PC-9 (cell line): Measurements from ENCODE around the gene BAK1. TPM values are rescaled to one million over a fixed set of nuclear protein-coding genes. Genes with fewer than 3 reads are reported as not detected.
A peak's percentile ranks its signal among the peaks of the same experiment; 100 is the strongest.
"Not testable (repeated sequence)": the region's sequence is repeated elsewhere in the genome, so short reads cannot be mapped to it uniquely, and the experiment has no call there.

Source experiments
- BruUV-seq: library from RNA; stranded (reverse); fragments of 400-500 nt; replicated peaks from 2 replicates; lab custom pipeline; 2021; lab: Mats Ljungman, UMichigan
- CTCF ChIA-PET: fragments of 300-600 bp; sonication (Branson Sonifier 250); formaldehyde crosslinking; loops from one replicate; lab custom pipeline; 2022; ENCODE audit warnings: antibody characterized with exemption; lab: Charles Lee
- POLR2A ChIA-PET: fragments of 300-600 bp; sonication (Branson Sonifier 250); formaldehyde crosslinking; loops from one replicate; lab custom pipeline; 2022; ENCODE audit warnings: antibody characterized with exemption; ENCODE audit not compliant: unreplicated experiment; lab: Charles Lee
- DNase-seq, 2 experiments: peaks; one replicate each; pipeline versions ENCODE4 v3.0.0 to v3.0.0-alpha.2; 2015 to 2022; ENCODE audit warnings: mixed read lengths in 1 of 2
- H2AFZ ChIP-seq: fragments of 200-600 bp; sonication (generic); 2 replicates; pipeline ENCODE4 v1.8.1; 2017; ENCODE audit warnings: antibody characterized with exemption
- H3F3A ChIP-seq: fragments of 200-600 bp; sonication (generic); 2 replicates; pipeline ENCODE4 v1.8.1; 2017; ENCODE audit warnings: antibody characterized with exemption, mild to moderate bottlenecking, low read depth; ENCODE audit not compliant: insufficient read depth
- H3K27ac ChIP-seq: fragments of 200-600 bp; sonication (generic); 2 replicates; pipeline ENCODE4 v1.6.1; 2016; ENCODE audit warnings: mixed run types
- H3K27me3 ChIP-seq: fragments of 200-600 bp; sonication (generic); 2 replicates; pipeline ENCODE4 v1.6.1; 2016; ENCODE audit warnings: low read depth, mixed run types; ENCODE audit not compliant: insufficient read depth
- H3K36me3 ChIP-seq: fragments of 200-600 bp; sonication (generic); 2 replicates; pipeline ENCODE4 v1.6.1; 2016; ENCODE audit warnings: low read depth, mixed run types
- H3K4me1 ChIP-seq: fragments of 200-600 bp; sonication (generic); replicated peaks from 2 replicates; pipeline ENCODE4 v1.6.1; 2016; ENCODE audit warnings: mixed run types; ENCODE audit not compliant: insufficient read depth
- H3K4me2 ChIP-seq: fragments of 200-600 bp; sonication (generic); 2 replicates; pipeline ENCODE4 v1.6.1; 2017; ENCODE audit warnings: mixed run types
- H3K4me3 ChIP-seq: fragments of 200-600 bp; sonication (generic); 2 replicates; pipeline ENCODE4 v1.6.1; 2016; ENCODE audit warnings: mixed run types
- H3K79me2 ChIP-seq: fragments of 200-600 bp; sonication (generic); 2 replicates; pipeline ENCODE4 v1.6.1; 2017; ENCODE audit warnings: low read depth, mixed run types
- H3K9me2 ChIP-seq: fragments of 200-600 bp; sonication (generic); 2 replicates; pipeline ENCODE4 v1.8.1; 2017; ENCODE audit warnings: mild to moderate bottlenecking; ENCODE audit not compliant: insufficient read depth
- H3K9me3 ChIP-seq: fragments of 200-600 bp; sonication (generic); 2 replicates; pipeline ENCODE4 v1.8.1; 2016; ENCODE audit warnings: low read depth; ENCODE audit not compliant: insufficient read depth
- H4K20me1 ChIP-seq: fragments of 200-600 bp; sonication (generic); 2 replicates; pipeline ENCODE4 v1.8.1; 2017; ENCODE audit not compliant: insufficient read depth
- EZH2 ChIP-seq: fragments of 200-600 bp; sonication (generic); IDR thresholded peaks from 2 replicates; pipeline ENCODE4 v1.8.0; 2017; ENCODE audit warnings: antibody characterized with exemption, low read depth
- intact Hi-C: fragments of 100-400 bp; cut with micrococcal nuclease; formaldehyde crosslinking; loops from one replicate; pipeline ENCODE4 v1.10.0; 2022; ENCODE audit not compliant: unreplicated experiment
- total RNA-seq: library from RNA; stranded (reverse); gene quantifications from 2 replicates; pipeline ENCODE4 v1.2.3, GENCODE V29; 2021
- TF ChIP-seq, protein P1 (sequence below): fragments of 200-600 bp; sonication (generic); conservative IDR thresholded peaks from 2 replicates; pipeline ENCODE4 v1.6.1; 2017; ENCODE audit warnings: mixed run types, antibody characterized with exemption, mild to moderate bottlenecking, moderate library complexity

Gene BAK1
- total RNA-seq, 1 experiment from 2014 or later = 28.4 TPM

DNA sequence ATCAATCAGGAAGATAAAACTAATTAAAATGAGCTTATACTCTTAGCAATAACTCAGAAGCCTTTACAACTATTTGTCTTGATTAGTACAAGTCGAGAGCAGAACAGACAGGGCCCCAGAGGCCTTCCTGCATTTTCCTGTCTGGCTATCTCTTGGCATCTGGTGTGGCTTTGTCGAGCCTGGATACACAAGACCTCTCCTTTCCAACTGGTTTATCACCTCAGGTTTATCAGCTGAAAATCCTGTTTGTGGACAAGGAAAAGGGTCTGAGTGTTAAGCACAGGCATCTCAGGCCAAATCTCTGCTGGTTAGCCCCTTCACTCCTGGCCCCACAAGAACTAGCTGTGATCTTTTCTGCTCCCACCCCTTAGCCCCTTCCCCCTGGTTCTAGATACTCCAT is 32.6 kb downstream of the BAK1 start:
- ChIA-PET CTCF (no interaction called here), POLR2A (no interaction called here)
- H3K4me1 ChIP-seq = no peaks in the 10 kb centered on the region
- no peaks in the 10 kb centered on the region for H3F3A ChIP-seq
- intact Hi-C loops = no loop called here
- no peaks in the 10 kb centered on the region for H3K9me3 ChIP-seq
- H3K4me3 ChIP-seq = no peak overlapping the region
- H3K27me3 ChIP-seq = no peaks in the 10 kb centered on the region
- no peaks in the 10 kb centered on the region for H3K36me3 ChIP-seq
- no TSS peak for BruUV-seq
- no peak for DNase-seq
- H3K79me2 ChIP-seq = no peaks in the 10 kb centered on the region
- 0 out of 2 replicates have a peak overlapping the region, but pooled peaks have one; percentile 62 for H2AFZ ChIP-seq
- TF ChIP-seq, protein P1, sequence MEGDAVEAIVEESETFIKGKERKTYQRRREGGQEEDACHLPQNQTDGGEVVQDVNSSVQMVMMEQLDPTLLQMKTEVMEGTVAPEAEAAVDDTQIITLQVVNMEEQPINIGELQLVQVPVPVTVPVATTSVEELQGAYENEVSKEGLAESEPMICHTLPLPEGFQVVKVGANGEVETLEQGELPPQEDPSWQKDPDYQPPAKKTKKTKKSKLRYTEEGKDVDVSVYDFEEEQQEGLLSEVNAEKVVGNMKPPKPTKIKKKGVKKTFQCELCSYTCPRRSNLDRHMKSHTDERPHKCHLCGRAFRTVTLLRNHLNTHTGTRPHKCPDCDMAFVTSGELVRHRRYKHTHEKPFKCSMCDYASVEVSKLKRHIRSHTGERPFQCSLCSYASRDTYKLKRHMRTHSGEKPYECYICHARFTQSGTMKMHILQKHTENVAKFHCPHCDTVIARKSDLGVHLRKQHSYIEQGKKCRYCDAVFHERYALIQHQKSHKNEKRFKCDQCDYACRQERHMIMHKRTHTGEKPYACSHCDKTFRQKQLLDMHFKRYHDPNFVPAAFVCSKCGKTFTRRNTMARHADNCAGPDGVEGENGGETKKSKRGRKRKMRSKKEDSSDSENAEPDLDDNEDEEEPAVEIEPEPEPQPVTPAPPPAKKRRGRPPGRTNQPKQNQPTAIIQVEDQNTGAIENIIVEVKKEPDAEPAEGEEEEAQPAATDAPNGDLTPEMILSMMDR = no peak
- no peak for TF ChIP-seq EZH2
- no peak overlapping the region for H3K27ac ChIP-seq
- no peak overlapping the region for H3K4me2 ChIP-seq
- no peaks in the 10 kb centered on the region for H3K9me2 ChIP-seq
- H4K20me1 ChIP-seq = no peaks in the 10 kb centered on the region

GRCh38 chr6:33546766-33547165 is 33.3 kb downstream of the BAK1 start:
- H3K79me2 ChIP-seq = no peaks in the 10 kb centered on the region
- H3K9me2 ChIP-seq = no peaks in the 10 kb centered on the region
- H3F3A ChIP-seq = no peaks in the 10 kb centered on the region
- no peaks in the 10 kb centered on the region for H3K9me3 ChIP-seq
- ChIA-PET POLR2A (no interaction called here), CTCF (no interaction called here)
- no peak overlapping the region for H2AFZ ChIP-seq
- H3K4me2 ChIP-seq = no peak overlapping the region
- BruUV-seq = no TSS peak
- TF ChIP-seq EZH2 = no peak
- TF ChIP-seq, protein P1 = no peak
- H3K4me3 ChIP-seq = no peak overlapping the region
- DNase-seq = no peak
- no peaks in the 10 kb centered on the region for H4K20me1 ChIP-seq
- H3K4me1 ChIP-seq = no peaks in the 10 kb centered on the region
- no peaks in the 10 kb centered on the region for H3K36me3 ChIP-seq
- intact Hi-C loops = no loop called here
- no peak overlapping the region for H3K27ac ChIP-seq
- no peaks in the 10 kb centered on the region for H3K27me3 ChIP-seq

DNA sequence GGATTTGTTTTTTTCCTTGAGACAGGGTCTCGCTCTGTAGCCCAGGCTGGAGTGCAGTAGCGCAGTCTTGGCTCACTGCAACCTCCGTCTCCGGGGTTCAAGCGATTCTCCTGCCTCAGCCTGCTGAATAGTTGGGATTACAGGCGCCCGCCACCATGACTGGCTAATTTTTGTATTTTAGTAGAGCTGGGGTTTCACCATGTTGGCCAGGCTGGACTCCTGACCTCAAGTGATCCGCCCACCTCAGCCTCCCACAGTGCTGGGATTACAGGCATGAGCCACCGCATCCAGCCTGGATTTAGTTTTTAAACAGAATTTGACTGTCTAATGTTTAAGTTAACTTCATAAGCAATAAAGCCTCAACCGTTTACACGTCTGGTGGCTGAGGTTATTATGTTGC is 34.8 kb downstream of the BAK1 start:
- H2AFZ ChIP-seq, H3K4me2 ChIP-seq, H3K9me3 ChIP-seq, BruUV-seq, H3K36me3 ChIP-seq, DNase-seq, H3K27ac ChIP-seq, H3K4me3 ChIP-seq, H3K27me3 ChIP-seq, H3K9me2 ChIP-seq, H4K20me1 ChIP-seq, POLR2A ChIA-PET, H3K79me2 ChIP-seq, H3K4me1 ChIP-seq, intact Hi-C loops, CTCF ChIA-PET, H3F3A ChIP-seq: not testable (repeated sequence)

DNA sequence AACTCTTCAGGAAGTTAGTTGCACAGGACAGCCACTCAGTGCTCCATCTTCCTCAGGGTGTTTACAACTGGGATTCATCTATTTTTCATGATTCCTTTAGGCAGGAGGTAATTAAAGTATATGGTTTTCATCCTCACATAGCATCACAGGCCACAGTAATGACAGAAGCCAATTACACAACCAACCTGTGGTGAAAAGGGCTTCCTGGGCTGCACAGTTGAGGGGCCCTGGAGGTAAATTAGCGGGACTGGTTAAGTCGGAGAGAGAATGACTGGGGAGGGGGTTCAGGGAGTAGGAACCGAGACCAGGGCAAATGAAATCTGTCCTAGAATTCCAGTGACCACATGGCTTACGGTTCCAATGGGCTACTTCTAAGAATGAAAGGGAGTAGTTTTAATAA is 37.0 kb downstream of the BAK1 start:
- H3K4me3 ChIP-seq = no peak overlapping the region
- no peak overlapping the region for H2AFZ ChIP-seq
- POLR2A ChIA-PET = interaction anchor here (0.6 kb wide), 1 partner anchor 42 kb away, joined by 3 read pairs; no protein-coding TSS in a partner anchor
- no peak for DNase-seq
- H3K4me1 ChIP-seq = peaks cover 8% of the 10 kb centered on the region
- H3K4me2 ChIP-seq = no peak overlapping the region
- H3K9me2 ChIP-seq = no peaks in the 10 kb centered on the region
- intact Hi-C loops = no loop called here
- H3K27ac ChIP-seq = no peak overlapping the region
- H3K27me3 ChIP-seq = no peaks in the 10 kb centered on the region
- H3F3A ChIP-seq = peaks cover 7% of the 10 kb centered on the region; the same call in 1 of the 2 replicates
- no TSS peak for BruUV-seq
- TF ChIP-seq EZH2 = no peak
- TF ChIP-seq, protein P1 = no peak
- no peaks in the 10 kb centered on the region for H3K9me3 ChIP-seq
- CTCF ChIA-PET = interaction anchor here (0.5 kb wide), 1 partner anchor 168 kb away, joined by 6 read pairs; the partner anchor contains the start of gene UQCC2
- no peaks in the 10 kb centered on the region for H3K79me2 ChIP-seq
- H4K20me1 ChIP-seq = no peaks in the 10 kb centered on the region
- H3K36me3 ChIP-seq = no peaks in the 10 kb centered on the region
